A673 (cell line): Measurements from ENCODE around the gene SEMA6B.

Experiments
- EZH2 ChIP-seq: fragments of 200-600 bp; sonication (generic); IDR thresholded peaks from 2 replicates; pipeline ENCODE4 v1.6.1; 2017; ENCODE audit warnings: borderline replicate concordance, low read depth, mild to moderate bottlenecking, mixed read lengths, antibody characterized with exemption, low read length; ENCODE audit not compliant: poor library complexity, severe bottlenecking
- TF ChIP-seq, protein P1 (sequence below): fragments of 300-800, 200-600 bp; sonication (generic); conservative IDR thresholded peaks from 2 replicates; pipeline ENCODE4 v1.5.1; 2017; ENCODE audit warnings: low read depth, mild to moderate bottlenecking, antibody characterized with exemption, low read length, moderate library complexity, mixed read lengths

DNA sequence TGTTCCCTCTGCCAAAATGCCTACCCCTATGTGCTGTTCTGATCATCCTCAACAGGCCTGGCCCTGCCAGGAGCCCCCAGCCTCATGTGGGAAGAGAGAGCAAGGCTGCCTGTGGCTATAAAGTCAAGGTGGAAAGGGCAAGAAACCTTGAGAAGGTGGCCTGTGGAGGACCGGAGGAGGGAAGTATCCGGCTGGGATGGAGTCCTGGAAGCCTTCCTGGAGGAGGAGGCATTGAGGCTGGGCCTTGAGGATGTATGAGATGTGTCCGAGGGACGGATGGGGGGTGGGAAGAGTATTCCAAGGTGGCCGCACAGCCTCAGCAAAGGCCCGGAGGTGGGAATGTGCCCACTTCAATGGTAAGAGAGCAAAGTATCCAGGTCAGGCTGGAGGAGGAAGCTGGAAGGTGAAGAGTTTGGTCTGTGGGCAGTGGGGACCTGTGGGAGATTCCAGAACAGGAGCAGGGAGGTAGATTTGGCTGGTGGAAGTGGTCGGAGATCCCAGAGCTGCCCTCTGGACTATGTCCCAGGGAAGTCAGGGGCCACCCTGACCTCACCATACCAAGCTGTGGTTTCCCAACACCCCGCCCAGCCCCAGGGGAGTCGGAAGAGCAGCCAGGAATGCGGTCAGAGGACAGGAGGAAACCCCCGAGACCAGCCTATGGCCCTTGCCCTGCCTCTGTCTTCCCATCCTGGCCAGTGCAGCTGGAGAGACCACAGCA is 38.2 kb downstream of the SEMA6B start:
- TF ChIP-seq EZH2, result no peak
- TF ChIP-seq, protein P1, sequence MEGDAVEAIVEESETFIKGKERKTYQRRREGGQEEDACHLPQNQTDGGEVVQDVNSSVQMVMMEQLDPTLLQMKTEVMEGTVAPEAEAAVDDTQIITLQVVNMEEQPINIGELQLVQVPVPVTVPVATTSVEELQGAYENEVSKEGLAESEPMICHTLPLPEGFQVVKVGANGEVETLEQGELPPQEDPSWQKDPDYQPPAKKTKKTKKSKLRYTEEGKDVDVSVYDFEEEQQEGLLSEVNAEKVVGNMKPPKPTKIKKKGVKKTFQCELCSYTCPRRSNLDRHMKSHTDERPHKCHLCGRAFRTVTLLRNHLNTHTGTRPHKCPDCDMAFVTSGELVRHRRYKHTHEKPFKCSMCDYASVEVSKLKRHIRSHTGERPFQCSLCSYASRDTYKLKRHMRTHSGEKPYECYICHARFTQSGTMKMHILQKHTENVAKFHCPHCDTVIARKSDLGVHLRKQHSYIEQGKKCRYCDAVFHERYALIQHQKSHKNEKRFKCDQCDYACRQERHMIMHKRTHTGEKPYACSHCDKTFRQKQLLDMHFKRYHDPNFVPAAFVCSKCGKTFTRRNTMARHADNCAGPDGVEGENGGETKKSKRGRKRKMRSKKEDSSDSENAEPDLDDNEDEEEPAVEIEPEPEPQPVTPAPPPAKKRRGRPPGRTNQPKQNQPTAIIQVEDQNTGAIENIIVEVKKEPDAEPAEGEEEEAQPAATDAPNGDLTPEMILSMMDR, result no peak
